IPS-NIHi11 (cell line): ENCODE results near the gene NEU1.
"Not testable (repeated sequence)": the region's sequence is repeated elsewhere in the genome, so short reads cannot be mapped to it uniquely, and the experiment has no call there.

ENCODE experiments used
- DNase-seq: peaks from one replicate; pipeline ENCODE4 v3.0.0; 2012; ENCODE audit warnings: mixed read lengths, low spot score

The NEU1 gene

DNA sequence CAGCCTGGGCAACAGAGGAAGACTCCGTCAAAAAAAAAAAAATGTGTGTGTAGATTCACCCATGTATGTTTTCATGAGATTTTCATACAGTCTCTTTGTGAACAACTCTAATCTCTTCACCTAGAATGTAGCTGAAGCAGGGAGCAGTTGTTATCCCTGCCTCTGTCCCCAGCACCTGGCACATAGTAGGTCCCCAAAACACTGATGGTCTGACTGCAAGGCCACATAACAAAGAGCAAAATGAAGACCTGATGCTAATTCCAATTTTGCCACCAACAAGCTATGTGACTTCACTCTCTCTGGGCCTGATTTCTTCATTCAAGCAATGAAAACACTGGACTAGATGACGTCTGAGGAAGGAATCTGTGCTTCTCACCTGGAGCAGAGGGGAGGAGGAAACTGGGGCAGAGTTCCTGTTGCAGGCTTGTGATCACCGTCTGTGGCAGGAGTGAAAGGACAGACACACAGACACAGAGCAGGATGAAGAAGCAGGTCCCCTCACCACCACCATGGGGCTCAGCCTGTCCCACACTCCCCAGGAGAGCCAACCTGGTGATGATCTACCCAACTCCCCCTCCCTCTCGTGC, 11.6 kb upstream of the NEU1 start:
- DNase-seq = peak; percentile 2

DNA sequence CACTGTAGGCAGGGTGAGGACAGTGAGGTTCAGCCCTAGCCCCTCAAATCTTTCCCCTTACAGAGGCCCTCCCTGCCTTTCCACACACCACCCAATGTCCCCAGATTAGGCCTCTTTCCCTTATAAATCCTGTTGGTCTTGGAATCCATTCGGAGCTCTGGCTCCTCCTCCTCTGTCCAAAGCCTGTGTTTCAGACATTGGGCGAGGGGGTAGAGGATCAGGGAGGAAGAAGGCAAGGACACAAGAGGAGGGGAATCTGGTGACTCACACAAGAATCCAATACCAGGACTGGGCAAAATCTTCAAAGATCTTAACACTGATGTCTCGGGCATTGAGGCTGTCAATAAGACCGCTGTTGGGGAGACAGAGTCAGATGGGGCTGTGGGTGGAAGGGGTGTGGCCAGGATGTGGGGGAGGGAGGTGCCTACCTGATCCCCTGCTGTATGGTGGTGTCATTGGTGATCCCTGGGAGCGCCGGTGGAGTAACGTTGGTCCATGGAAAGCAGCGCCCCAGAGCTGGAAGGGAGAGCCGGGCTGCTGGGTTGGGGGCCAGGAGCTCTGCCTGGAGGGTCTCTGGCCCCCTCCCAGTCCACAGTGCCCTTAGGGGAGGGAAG, 8.5 kb upstream of the NEU1 start:
- peak; percentile 38 for DNase-seq

DNA sequence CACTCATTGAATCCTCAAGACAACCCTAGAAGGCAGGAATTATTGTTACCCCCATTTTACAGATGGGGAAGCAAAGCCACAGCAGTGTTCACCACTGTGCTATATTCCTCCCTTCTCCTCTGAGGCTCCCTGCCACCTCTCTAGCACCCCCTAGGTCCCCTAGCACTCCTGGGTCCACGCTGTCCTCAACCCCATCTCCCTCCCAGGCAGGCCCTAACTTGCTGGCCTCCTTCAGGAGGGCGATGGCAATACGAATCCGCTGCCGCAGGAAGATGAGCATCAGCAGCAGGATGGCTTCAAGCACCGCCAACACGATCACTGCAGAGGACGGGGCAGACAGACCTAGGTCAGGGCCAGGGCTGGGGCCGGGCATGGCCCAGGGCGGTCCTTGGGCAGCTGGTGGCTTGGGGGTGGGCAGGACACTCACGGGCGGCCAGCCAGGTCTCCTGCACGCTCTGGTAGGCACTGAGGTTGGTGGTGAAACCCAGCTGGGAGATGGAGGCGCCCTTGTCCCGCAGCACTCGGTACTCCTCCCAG, 7.8 kb upstream of the NEU1 start:
- DNase-seq = peak; percentile 50

DNA sequence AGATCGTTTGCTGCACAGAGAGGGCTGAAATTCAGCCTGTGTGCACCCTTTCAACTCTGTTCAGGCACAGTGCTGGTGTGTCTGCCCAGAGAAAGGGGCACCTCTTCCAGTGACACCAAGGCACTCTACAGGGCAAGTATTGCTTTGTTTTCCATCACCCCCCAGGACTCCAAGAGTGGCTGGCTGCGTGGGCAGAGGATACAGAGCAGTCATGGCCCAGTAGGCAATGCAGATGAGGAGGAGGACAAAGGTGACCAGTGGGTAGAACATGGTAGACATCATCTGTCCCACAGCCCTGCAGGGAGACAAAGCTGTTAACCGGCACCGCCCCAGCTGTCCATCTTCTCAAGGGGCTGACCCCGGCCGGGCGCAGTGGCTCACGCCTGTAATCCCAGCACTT, 6.7 kb upstream of the NEU1 start:
- DNase-seq = no peak

DNA sequence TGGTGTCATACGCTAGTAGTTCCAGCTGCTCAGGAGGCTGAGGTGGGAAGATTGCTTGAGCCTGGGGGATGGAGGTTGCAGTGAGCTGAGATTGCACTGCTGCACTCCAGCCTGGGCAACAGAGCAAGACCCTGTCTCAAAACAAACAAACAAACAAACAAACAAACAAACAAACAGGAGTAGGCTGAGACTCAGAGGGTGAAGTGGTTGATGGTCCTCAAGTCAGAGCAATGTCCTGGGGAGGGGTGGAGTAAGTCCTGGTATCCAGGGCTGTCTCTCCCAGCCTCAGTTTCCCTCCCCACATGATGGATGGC, 6.0 kb upstream of the NEU1 start:
- DNase-seq = not testable (repeated sequence)

DNA sequence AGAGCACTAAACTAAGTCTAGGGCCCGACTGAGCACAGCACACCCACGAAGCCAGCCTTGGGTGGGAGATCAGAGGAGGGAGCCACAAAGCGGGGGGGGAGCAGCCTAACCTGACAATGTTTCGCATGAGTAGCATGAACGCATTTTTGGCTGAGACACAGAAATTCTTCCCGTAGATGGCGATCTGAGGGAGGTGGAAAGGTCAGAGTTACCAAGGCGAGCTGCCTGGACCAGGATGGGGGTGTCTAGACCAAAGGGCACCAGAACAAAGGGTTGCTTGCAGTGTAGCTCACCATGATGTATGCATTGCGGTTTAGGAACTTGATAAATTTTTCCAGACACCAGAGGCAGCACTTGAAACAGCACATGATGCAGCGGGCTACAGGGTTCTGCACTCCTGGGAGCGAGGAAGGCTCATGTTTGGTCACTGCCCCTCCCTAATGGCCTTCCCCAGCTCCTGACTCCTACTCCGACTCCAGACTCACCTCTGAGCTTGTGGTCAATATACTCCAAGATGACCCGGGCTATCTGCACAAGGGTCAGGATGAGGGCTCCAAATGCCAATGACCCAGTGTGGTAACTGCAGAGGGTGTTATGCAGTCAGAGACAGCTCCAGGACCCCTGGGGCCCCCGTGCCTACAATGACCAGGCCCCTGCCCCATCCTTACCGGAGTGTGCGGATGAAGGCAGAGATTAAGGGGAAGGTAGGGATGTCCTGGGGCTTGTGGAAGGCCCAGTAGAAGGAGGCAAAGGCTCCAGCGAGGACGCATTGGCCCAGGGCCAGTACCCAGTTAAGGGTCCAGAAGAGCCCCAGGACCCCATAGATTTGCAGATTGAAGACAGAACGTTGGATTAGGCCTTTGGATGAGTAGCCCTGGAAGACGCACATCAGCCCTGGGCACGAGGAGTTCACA, 2.8 kb upstream of the NEU1 start:
- no peak for DNase-seq

DNA sequence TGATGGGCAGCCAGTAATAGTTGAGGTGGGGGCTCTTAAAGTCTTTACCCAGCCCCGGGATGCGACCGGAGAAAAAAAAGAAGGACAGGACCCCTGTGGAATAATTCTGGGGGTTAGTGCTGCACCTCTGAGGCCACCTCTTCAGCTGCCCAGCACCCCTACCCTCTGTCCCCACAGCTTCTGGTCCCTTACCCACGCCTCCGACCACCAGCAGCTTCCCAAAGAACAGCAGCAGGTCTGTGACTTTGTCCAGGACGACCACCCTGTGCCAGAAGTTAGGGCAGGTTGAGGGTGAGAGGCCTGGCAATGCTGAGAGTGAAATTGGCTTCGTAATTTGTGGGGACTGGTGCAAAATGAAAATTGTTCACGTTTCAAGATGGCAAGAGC, 2.2 kb upstream of the NEU1 start:
- no peak for DNase-seq

DNA sequence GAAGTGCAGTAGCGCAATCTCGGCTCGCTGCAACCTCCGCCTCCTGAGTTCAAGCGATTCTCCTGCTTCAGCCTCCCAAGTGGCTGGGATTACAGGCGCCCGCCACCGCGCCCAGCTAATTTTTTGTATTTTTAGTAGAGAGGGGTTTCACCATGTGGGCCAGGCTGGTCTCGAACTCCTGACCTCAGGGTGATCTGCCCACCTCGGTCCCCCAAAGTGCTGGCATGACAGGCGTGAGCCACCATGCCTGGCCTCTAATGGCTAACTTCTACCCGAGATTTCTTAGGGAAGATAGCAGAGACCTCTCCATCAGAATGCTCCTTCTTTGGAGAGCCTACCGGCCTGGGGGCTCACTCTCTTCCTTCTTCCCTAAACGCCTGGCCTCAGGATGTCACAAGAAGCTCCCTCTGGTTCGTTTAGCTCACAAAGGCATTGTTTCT, 1.5 kb upstream of the NEU1 start:
- not testable (repeated sequence) for DNase-seq

DNA sequence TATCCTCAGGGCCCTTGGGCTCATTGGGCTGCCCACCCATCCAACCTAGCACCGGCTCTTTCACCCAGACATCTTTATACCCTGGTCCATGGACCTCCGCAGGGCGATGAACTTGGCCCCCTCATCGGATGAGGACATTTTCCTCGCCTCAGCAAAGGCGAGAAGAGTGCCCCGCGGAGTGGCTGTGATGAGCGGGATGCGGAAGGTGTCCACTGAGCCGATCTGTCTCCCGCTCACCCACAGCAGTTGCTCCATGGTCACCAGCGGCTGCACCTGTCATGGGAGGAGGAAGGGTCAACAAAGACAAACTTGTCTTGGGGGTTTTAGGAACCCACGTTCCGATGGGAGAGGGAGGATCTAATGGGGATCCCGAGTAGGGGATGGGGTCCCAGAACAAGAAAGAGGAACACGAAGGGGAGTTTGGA, 690 bp downstream of the NEU1 start:
- no peak for DNase-seq

DNA sequence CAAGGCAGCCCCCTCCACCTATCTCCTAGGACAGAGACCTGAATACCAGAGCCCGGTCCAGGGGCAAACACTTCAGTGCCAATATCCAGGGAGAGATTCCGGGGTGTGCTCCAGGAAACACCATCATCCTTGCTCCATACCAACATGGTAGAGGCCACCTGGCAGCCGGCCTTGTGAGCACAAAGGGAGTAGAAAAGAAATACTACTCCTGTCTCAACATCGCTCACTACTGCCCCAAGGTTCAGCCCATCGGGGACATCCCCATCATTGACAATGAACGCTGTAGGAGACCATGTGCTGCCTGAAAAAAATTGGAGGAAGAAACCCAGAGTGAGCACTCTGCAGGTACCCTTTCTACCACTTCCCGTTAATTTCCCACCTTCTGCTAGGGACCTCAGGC, 1.5 kb downstream of the NEU1 start:
- no peak for DNase-seq

DNA sequence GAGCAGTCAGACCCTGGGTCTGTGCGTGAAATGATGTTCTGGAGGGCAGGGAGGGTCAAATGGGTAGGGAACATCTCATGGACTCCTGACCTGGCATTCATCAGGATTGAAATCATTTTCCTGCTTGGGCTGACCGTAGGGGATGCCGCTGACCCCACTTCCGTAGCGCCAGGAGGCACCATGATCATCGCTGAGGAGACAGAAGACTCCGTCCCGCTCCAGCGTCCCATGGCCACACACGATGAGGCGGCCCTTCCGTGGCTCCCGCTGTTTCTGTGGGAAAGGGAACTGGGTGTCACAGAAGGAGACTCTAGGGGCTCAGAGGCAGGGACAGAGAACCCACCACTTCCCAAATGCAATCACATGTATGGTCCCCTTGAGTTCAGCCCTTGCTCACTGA, 2.3 kb downstream of the NEU1 start:
- no peak for DNase-seq

DNA sequence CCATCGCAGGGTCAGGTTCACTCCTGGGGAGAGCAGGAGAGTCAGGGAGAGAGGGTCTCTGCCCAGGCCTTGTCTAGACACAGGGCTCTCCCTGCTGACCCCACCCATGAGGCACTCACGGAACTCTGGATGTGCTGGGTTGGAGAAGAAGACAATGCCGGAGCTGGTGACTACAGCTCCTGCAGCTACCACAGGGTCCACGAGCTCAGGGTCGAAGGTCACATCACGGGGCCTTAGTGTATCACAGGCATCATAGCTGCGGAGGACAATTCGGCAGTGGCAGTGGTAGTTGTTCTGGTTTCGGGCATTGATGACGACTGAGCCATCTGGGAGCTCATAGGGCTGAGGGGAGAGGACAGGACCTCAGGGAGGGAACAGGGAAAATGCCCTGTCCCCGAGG, 2.7 kb downstream of the NEU1 start:
- DNase-seq = no peak

DNA sequence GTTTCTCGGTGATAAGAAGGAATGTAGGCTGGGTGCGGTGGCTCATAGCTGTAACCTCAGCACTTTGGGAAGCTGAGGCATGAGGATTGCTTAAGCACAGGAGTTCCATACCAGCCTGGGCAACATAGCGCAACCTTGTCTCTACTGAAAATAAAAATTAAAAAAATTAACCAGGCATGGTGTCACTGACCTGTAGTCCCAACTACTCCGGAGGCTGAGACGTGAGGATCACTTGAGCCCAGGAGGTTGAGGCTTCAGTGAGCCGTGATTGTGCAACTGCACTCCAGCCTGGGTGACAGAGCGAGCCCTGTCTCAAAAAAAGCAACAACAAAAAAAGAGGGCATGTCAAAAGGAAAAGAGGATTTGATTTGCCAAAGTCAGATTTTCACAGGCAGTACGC, 3.9 kb downstream of the NEU1 start:
- DNase-seq = no peak

DNA sequence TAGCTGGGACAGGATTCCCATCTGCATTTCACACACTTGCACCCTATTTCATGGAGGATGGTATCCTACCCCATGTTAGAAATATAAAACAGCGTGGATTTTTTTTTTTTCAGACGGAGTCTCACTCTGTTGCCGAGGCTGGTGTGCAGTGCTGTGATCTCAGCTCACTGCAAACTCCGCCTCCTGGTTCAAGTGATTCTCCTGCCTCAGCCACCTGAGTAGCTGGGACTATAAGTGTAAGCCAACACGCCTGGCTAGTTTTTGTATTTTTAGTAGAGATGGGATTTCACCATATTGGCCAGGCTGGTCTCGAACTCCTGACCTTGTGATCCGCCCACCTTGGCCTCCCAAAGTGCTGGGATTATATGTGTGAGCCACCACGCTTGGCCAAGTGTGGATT, 4.8 kb downstream of the NEU1 start:
- not testable (repeated sequence) for DNase-seq

DNA sequence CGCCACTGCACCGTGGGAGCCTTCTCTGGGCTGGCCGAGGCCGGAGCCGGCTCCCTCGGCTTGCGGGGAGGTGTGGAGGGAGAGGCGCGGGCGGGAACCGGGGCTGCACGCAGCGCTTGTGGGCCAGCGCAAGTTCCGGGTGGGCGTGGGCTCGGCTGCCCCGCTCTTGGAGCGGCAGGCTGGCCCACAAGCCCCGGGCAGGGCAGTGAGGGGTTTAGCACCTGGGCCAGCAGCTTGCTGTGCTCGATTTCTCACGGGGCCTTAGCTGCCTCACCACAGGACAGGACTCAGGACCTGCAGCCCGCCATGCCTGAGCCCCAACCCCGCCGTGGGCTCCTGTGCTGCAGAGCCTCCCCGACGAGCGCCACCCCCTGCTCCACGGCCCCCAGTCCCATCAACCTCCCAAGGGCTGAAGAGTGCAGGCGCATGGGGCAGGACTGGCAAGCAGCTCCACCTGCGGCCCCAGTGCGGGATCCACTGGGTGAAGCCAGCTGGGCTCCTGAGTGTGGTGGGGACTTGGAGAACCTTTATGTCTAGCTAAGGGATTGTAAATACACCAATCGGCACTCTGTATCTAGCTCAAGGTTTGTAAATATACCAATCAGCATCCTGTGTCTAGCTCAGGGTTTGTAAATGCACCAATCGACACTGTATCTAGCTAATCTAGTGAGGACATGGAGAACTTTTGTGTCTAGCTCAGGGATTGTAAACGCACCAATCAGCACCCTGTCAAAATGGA, 10.5 kb downstream of the NEU1 start:
- DNase-seq = not testable (repeated sequence)

DNA sequence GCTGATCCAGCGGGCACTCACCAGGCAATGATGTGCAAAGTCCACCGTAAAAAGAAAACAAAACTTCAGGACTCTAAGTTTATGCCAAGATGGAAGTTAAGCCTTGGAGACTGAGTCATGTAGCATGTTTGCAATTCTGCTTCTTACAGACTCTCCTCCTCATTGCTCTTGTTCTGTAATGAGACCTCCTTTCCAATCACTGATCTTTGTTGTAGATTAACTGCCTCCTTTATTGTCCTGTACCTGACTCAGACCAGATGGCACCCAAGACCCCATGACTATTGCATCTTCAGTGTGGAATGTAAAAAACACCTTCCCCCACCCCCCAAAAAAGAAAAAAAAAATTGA, 11.2 kb downstream of the NEU1 start:
- no peak for DNase-seq

DNA sequence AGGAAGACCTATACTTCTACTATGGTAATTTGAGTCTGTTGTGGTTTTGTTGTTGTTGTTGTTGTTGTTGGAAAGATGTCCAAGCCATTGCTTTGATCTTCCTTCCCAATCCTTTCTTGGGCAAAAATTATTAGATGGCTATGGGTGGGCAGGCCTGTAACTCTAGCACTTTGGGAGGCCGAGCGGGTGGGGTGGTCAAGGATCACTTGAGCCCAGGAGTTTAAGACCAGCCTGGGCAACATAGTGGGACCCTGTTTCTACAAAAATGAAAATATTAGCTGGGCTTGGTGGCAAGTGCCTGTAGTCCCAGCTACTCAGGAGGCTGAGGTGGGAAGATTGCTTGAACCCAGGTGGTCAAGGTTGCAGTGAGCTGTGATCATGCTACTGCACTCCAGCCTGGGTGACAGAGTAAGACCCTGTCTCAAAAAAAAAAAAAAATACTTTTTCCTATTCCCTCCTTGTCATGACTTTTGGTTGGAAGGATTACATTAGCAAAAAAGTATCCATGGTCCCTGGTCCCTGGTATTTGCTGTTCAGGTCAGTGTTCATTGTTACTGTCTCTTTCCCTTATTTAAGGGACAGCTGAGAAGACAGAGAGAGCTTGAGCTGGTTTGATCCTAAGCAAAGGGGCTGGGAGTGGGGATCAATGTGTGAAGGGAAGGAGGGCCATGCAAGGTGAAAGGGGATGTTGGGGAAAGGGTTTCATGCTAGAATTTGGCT, 11.7 kb downstream of the NEU1 start:
- DNase-seq = no peak

DNA sequence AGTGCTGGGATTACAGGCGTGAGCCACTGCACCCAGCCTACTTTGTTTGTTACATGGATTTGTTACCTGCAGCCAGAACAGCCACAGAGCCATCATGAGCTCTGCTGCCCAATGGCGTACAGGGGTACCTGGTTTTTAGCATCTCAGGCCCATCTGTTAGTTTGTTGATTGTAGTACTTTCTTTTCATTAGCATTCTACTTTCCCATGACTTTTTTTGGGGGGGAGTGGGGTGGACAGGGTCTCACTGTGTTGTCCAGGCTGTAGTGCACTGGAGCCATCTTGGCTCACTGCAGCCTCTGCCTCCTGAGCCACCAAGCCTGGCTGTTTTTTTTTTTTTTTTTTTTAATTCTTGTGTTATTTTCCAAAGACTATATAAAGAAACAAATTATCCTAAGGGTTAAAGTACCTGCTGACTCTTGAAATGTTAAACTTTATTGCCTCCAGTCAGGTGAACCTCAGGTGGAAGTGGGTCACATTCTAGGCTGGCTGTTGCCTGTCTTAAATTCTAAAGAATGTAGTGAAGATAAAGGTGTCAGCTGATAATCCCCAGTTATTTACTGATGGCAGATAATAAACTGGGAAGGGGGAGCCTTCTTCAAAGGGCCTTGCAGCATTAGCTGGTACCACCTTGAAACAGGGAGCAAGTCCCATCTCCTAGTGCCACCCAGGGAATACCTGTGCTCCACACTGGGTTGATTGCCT, 15.2 kb downstream of the NEU1 start:
- no peak for DNase-seq

DNA sequence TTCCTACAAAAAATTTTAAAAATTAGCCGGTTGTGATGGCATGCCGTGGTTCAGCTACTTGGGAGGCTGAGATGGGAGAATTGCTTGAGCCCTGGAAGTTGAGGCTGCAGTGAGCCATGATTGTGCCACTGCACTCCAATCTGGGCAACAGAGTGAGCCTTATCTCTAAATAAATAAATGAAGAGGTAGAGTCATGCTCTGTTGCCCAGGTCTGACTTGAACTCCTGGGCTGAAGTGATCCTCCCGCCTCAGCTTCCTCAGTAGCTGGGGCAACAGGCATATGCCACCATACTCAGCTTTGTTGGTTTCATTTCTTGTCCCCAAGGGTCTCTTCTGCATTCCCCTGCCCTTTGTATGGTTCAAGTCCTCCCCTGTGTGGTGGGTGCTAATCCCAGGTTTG, 18.1 kb downstream of the NEU1 start:
- no peak for DNase-seq

DNA sequence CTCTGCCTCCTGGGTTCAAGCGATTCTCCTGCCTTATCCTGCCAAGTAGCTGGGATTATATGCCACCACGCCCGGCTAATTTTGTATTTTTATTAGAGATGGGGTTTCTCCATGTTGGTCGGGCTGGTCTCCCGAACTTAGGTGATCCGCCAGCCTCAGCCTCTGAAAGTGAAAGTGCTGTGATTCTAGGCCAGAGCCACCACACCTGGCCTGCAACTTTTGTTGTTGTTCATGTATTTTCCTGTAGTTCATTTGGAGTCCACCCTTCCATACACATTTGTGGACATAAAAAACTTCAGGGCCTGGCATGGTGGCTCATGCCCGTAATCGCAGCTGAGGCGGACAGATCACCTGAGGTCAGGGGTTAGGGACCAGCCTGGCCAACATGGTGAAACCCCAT, 20.6 kb downstream of the NEU1 start:
- DNase-seq = no peak

DNA sequence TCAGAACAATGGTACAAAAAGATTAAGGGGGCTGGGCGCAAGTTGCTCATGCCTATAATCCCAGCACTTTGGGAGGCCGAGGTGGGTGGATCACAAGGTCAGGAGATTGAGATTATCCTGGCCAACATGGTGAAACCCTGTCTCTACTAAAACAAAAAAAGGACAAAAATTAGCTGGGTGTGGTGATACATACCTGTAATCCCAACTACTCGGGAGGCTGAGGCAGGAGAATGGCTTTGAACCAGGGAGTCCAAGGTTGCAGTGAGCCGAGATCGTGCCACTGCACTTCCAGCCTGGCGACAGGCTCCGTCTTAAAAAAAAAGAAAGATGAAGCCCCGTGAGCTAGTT, 22.9 kb downstream of the NEU1 start:
- DNase-seq = not testable (repeated sequence)
